Left forelimb (tissue), 1 donor: ENCODE data around the gene EXOC4.
"Not testable (repeated sequence)": the region's sequence is repeated elsewhere in the genome, so short reads cannot be mapped to it uniquely, and the experiment has no call there.

Source experiments
- DNase-seq: peaks from one replicate; pipeline ENCODE4 v3.0.0-alpha.2; 2018; ENCODE audit warnings: low spot score

EXOC4 gene

DNA sequence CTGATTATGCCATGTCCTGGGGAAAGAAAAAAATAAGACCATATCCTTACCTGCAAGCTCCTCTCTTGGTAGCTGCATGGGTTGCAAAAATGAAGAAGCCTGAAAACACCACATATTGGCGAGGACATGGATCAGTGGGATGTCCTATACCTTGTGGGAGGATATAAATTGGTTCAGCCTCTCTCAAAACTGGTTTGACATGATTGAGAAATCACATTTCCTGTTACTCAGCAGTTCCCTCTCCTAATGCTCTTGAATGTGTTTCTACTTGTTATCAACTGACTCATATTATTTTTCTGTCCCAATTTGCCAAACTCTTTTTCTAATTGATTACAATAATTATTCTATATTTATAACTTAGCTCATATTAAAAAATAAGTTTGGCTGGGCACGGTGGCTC lies 380.2 kb downstream of the EXOC4 start:
- no peak for DNase-seq

DNA sequence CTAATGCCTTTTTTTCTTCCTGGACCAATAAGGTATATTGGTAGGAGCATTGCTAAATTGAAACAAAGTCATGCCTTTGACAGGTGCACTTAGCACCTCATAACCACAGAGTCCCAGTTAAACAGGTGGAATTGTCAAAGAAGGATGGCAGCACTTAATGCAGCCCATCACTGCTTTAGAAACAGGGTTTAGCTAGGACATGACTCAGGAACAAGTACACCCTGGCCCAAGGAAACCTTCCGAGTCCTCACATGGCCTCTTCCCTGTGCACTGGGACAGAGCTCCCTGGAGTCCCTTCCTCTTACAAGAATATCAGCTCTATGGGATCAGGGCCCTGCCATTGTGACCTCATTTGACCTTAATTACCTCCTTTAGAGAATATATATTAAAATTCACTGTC lies 382.7 kb downstream of the EXOC4 start:
- DNase-seq, result no peak

- DNase-seq, result no peak
Observed at GRCh38 chr7:133638857-133639256, 386.0 kb downstream of the EXOC4 start.

- DNase-seq, result no peak
Observed at GRCh38 chr7:133641436-133641835, 388.6 kb downstream of the EXOC4 start.

- DNase-seq, result no peak
Observed at GRCh38 chr7:133642907-133643306, 390.0 kb downstream of the EXOC4 start.

- not testable (repeated sequence) for DNase-seq
Observed at GRCh38 chr7:133643652-133644051, 390.8 kb downstream of the EXOC4 start.

- DNase-seq, result no peak
Observed at GRCh38 chr7:133645884-133646391, 393.1 kb downstream of the EXOC4 start.

DNA sequence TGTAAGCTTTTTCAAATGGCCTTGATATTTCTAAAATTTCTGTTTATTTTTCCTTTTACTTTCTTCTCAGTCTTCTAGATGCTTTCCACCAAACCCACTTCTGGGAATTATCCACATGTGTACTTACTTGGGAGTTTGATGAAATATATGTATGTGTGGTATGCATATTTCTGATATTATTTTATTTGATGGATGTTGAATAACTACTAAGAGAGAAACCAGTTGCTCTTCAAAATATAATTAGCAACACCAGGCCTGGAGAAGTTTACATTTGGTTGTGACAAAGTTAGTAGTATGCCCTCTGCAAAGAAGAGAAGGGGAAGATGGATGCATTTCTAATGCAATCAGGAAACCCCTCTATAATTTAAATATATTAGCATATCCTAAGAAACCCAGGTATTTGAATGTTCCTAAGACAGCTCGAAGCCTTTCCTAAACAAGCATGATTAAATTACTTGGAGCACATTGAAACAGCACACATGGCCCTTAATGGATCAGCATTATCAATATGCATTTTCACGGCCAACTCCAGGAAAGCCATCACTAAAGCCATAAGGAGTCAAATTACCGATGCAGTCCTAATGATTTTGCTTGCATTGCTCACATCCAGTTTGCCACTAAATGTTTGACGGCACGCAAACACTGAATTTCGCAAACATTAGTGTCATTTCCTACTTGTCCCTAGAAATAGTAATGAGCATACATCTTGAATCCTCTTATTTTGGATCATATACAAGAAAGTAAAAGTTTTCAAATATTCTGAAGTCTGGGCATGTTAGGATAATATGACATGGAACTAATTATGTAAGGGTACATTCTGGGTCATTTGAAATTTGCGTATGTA lies 393.8 kb downstream of the EXOC4 start:
- DNase-seq, result no peak

GRCh38 chr7:133649593-133649992 lies 396.7 kb downstream of the EXOC4 start:
- no peak for DNase-seq

GRCh38 chr7:133650069-133650468 lies 397.2 kb downstream of the EXOC4 start:
- no peak for DNase-seq

DNA sequence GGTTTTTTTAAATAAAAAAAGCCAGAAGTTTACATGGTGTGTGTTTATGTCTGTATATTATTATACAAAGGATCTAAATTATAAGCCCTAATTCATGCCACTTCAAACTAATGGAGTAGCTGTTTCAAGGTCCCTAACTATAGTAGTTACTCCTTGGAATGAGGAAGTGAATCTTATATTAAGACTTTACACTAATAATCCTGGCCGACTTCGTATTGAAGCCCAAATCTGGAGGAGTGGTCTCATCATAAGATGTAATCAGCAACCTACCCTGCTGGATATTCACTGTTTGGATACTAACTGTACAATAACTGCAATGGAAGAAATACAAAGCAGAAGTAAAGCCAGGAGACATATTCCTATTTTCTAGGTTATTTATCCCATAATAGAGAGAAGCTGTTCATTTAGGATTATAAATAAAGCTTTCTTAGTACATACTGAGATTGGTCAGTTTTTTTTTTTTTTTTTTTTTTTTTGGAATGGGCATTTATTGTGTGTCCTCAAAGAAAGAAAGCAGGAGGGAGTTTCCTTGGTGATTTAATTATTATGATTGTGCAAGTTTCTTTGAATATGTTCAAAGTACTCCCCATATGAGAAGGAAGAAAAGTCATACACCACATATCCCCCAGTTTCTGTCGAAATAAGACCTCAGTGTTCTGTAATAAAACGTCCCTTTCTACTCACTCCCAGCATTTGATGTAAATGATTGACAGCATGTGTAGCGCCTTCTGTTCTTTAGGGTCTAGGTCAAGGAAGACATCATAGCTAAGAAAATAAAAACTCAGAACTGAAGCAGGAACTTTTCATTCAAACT lies 397.8 kb downstream of the EXOC4 start:
- no peak for DNase-seq

DNA sequence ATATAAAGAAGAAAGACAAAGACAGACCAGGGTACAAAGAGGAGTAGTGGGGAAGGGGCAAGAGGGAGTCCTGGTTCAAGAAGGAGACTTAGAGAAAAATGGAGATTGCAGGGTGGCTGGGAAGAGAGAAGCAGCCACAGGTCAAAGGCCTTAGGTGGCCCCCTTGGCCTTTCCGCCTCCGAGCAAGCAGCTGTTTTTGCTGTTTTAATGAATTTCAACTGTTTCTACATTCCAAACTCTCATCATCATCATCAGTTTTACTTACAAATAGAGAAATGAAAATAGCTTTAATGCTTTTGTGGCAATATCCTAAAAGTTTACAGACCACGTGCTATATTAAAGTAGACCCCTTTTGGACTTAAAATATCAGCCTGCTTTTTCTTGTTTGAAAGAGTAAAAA lies 399.7 kb downstream of the EXOC4 start:
- DNase-seq, result no peak

GRCh38 chr7:133654547-133654946 lies 401.7 kb downstream of the EXOC4 start:
- no peak for DNase-seq

DNA sequence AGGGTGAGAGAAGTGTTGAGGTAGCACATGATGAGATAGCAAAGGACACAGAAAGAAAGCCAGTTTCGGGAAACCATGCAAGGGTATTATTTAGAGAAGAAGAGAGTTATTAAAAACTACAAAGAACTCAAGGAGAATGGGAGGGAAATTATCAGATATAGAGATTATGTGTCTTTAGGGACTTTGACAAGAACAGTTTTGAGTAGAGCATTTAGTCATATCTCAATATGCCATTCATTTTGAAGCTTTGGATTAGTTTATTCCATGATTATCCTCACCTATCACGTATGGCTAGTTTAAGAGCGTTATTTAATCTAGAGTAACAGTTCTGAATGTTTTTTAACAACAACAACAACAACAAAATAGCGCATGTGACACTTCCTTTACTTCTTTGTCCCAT lies 409.4 kb downstream of the EXOC4 start:
- DNase-seq, result no peak

- no peak for DNase-seq
Observed at GRCh38 chr7:133662830-133663229, 410.0 kb downstream of the EXOC4 start.

- DNase-seq, result no peak
Observed at GRCh38 chr7:133664528-133664927, 411.6 kb downstream of the EXOC4 start.

DNA sequence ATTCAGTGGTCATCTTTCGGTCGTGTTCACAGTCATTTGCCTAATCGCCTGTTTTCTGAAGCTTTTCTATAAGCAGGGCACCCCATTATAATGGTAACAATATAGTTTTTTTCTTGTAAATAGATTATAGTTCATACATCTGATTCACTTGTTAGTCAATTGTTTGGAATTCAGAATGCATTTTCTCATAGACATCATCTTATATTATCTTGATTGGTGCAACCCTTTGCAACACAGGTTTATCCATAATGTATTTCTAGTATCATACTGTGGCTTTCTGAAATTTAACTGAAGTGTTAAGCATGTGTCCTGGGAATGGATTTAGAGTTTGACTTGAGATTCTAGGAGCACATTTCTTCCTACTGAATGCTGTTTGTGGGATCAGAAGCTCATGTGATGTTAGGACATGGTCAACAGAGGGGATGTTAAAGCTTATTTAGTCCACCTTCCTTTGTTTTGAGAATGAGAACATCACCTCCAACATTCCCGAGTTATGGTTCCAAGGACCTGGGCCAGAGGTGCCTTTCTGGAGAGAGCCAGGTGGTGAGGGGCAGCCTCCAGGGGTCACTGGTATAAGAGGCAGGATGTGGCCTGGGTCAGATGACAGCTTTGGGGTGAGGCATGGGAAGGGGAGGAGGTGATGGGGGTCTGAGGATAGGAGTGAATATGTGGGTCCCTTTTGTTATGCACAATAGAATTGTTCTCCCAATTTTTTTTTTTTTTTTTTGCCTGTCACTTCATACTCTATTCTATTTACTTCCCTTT lies 415.6 kb downstream of the EXOC4 start:
- no peak for DNase-seq

DNA sequence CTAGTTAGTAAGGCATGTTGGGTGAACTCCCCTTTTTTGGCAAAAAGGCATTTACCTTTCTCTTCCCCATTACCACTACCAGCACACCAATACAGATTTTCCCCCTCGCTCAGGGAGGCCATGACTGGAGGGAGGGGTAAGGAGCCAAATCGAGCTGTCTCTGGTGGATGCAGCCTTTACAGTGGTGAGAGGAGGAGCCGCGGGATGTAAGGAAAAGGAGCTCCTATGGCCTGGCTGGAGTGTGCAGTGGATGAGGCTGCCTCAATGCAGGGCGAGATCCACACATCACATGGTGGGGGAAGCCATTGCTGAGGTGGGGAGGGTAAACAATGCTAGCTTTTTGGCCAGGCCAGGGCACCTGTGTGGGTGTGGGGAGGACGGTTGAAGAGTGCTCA lies 416.2 kb downstream of the EXOC4 start:
- no peak for DNase-seq

DNA sequence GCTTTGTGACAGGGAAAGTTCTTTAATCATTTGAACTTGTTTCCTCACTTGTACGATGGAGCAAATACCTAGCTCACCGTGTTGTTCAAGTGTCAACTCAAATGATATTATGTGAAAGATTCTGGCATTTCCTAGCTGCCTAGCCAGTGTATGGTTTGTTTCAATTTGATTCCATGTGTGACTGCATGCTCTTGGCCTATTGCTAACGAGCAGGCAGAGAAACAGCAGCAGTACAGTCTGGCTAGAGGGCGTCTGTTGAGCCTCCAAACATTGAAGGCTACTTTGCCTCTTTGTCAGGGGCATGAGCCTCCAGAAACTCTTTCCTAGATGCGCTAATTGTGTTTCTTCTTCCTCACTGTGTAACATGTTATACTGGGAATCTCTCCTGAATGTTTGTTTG lies 417.4 kb downstream of the EXOC4 start:
- no peak for DNase-seq

GRCh38 chr7:133672866-133673265 lies 420.0 kb downstream of the EXOC4 start:
- DNase-seq, result no peak

- DNase-seq, result no peak
Observed at GRCh38 chr7:133674079-133674763, 421.3 kb downstream of the EXOC4 start.
